GM23338 (cell line): ENCODE data around the gene MYL4. TPM values are rescaled to one million over a fixed set of nuclear protein-coding genes. Genes with fewer than 3 reads are reported as not detected.

Experiments used
- ATAC-seq: fragments of 200-7000 bp; cut with Tn5 transposase; 3 replicates; pipeline ENCODE4 v1.9.1; 2020
- DNase-seq: peaks from one replicate; pipeline ENCODE4 v3.0.0-alpha.2; 2015; ENCODE audit warnings: low spot score
- H2AFZ ChIP-seq: fragments of 200-600 bp; sonication (generic); 2 replicates; pipeline ENCODE4 v1.8.0; 2016; ENCODE audit warnings: antibody characterized with exemption, mild to moderate bottlenecking, moderate library complexity
- H3F3A ChIP-seq: fragments of 200-600 bp; sonication (generic); replicated peaks from 2 replicates; pipeline ENCODE4 v1.8.0; 2017; ENCODE audit warnings: antibody characterized with exemption, mixed run types, low read depth
- H3K27ac ChIP-seq: fragments of 200-600 bp; sonication (generic); 2 replicates; pipeline ENCODE4 v1.6.1; 2016; ENCODE audit warnings: low read depth
- H3K27me3 ChIP-seq: fragments of 200-600 bp; sonication (generic); 2 replicates; pipeline ENCODE4 v1.8.0; 2016; ENCODE audit warnings: mild to moderate bottlenecking, mixed run types, moderate library complexity; ENCODE audit not compliant: insufficient read depth
- H3K36me3 ChIP-seq: fragments of 200-600 bp; sonication (generic); 2 replicates; pipeline ENCODE4 v1.8.0; 2016; ENCODE audit warnings: mild to moderate bottlenecking; ENCODE audit not compliant: insufficient read depth
- H3K4me1 ChIP-seq: fragments of 200-600 bp; sonication (generic); 2 replicates; pipeline ENCODE4 v1.8.0; 2016; ENCODE audit warnings: mild to moderate bottlenecking, moderate library complexity; ENCODE audit not compliant: insufficient read depth
- H3K4me2 ChIP-seq: fragments of 200-600 bp; sonication (generic); 2 replicates; pipeline ENCODE4 v1.7.1; 2017; ENCODE audit warnings: mixed run types
- H3K4me3 ChIP-seq: fragments of 200-600 bp; sonication (generic); 2 replicates; pipeline ENCODE4 v1.6.1; 2016; ENCODE audit warnings: mixed run types
- H3K79me2 ChIP-seq: fragments of 200-600 bp; sonication (generic); replicated peaks from 2 replicates; pipeline ENCODE4 v1.8.0; 2017; ENCODE audit warnings: mild to moderate bottlenecking; ENCODE audit not compliant: insufficient read depth
- H3K9me2 ChIP-seq: fragments of 200-600 bp; sonication (generic); 2 replicates; pipeline ENCODE4 v1.8.0; 2017; ENCODE audit not compliant: insufficient read depth
- H4K20me1 ChIP-seq: fragments of 200-600 bp; sonication (generic); replicated peaks from 2 replicates; pipeline ENCODE4 v1.8.0; 2017; ENCODE audit warnings: mild to moderate bottlenecking; ENCODE audit not compliant: insufficient read depth
- H3K27ac Mint-ChIP-seq: 2 replicates; pipeline ENCODE4 v1.8.0; 2020; ENCODE audit warnings: inconsistent platforms, mild to moderate bottlenecking, moderate library complexity, mixed read lengths
- H3K27me3 Mint-ChIP-seq: 3 replicates; pipeline ENCODE4 v1.8.0; 2022; ENCODE audit warnings: low read depth, mild to moderate bottlenecking, moderate library complexity, mixed read lengths, inconsistent platforms; ENCODE audit not compliant: insufficient read depth, poor library complexity
- H3K36me3 Mint-ChIP-seq: 3 replicates; pipeline ENCODE4 v1.8.0; 2021; ENCODE audit warnings: low read depth, mild to moderate bottlenecking, inconsistent platforms, moderate library complexity, mixed read lengths
- H3K4me1 Mint-ChIP-seq: 3 replicates; pipeline ENCODE4 v1.8.0; 2020; ENCODE audit warnings: mild to moderate bottlenecking, inconsistent platforms, mixed read lengths
- H3K4me3 Mint-ChIP-seq: 3 replicates; pipeline ENCODE4 v1.8.0; 2021; ENCODE audit warnings: moderate library complexity, mild to moderate bottlenecking, inconsistent platforms, mixed read lengths
- H3K9me3 Mint-ChIP-seq: 3 replicates; pipeline ENCODE4 v1.8.0; 2020; ENCODE audit warnings: moderate library complexity, mild to moderate bottlenecking, inconsistent platforms, mixed read lengths
- EZH2phosphoT487 ChIP-seq: fragments of 200-600 bp; sonication (generic); IDR thresholded peaks from one replicate; pipeline ENCODE4 v1.8.1; 2018; ENCODE audit warnings: antibody characterized with exemption; ENCODE audit not compliant: unreplicated experiment
- NANOG ChIP-seq: IDR thresholded peaks from 2 replicates; pipeline ENCODE4 v1.6.1; 2016; ENCODE audit warnings: antibody characterized with exemption, borderline replicate concordance
- POLR2AphosphoS5 ChIP-seq: IDR thresholded peaks from 2 replicates; pipeline ENCODE4 v1.6.1; 2016; ENCODE audit warnings: antibody characterized with exemption, low read depth
- ZNF114 ChIP-seq: fragments of 250-450 bp; sonication (Bioruptor Pico); IDR thresholded peaks from 2 replicates; pipeline ENCODE4 v1.5.0; 2020; ENCODE audit warnings: mild to moderate bottlenecking, moderate library complexity
- polyA plus RNA-seq: library from polyadenylated mRNA; unstranded; fragments of >200 nt; fragmentation: Nextera tagmentation; extraction: Ambion mirVana; gene quantifications from 2 replicates; pipeline ENCODE4 v1.2.1, GENCODE V29; 2016
- total RNA-seq: library from RNA; depleted of rRNA; stranded (reverse); fragments of >200 nt; shearing (Covaris generic); gene quantifications from 2 replicates; pipeline ENCODE4 v1.2.3, GENCODE V29; 2014
- TF ChIP-seq, protein P1 (sequence below): fragments of 250-450 bp; sonication (Bioruptor Pico); IDR thresholded peaks from 2 replicates; pipeline ENCODE4 v1.5.0; 2020; ENCODE audit warnings: mild to moderate bottlenecking, moderate library complexity
- TF ChIP-seq, protein P2 (sequence below): IDR thresholded peaks from 2 replicates; pipeline ENCODE4 v1.6.1; 2016; ENCODE audit warnings: antibody characterized with exemption
- TF ChIP-seq, protein P3 (sequence below), 2 experiments: fragments of 200-600 bp in 1 of 2; sonication (generic) in 1 of 2; conservative IDR thresholded peaks; 2 replicates each; pipeline versions ENCODE4 v1.5.1 to v1.6.1; 2016 to 2017; ENCODE audit warnings: antibody characterized with exemption in 2 of 2, low read depth in 2 of 2, mild to moderate bottlenecking in 2 of 2, moderate library complexity in 1 of 2

MYL4 gene
- total and polyA plus RNA-seq, 2 experiments from 2014 or later = 0.44 TPM; not detected in 1

DNA sequence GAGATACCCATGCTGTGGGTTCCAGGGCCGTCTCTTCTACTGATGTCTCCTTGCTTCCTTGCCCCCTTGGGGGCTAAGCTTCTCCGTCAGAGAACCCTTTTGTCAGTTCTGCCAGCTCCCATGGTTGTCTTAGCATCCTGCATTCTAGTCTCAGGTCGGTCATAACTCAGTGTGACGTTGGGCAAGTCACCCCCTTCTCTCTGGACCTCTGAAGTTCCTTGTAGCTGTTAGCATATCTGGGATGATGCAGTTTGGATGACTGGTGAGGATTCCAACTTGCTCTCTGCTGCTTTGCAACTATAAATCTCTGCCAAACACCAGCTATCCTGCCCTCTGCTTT lies 8.9 kb upstream of the MYL4 start:
- no peak for ATAC-seq
- H3K9me2 ChIP-seq = no peaks in the 10 kb centered on the region
- H3K4me2 ChIP-seq = no peak overlapping the region
- no peaks in the 10 kb centered on the region for H3K9me3 Mint-ChIP-seq
- no peak overlapping the region for H2AFZ ChIP-seq
- no peaks in the 10 kb centered on the region for H3K36me3 ChIP-seq
- no peaks in the 10 kb centered on the region for H3K79me2 ChIP-seq
- H3K4me3 ChIP-seq = no peak overlapping the region
- H3K27me3 Mint-ChIP-seq = peaks cover 5% of the 10 kb centered on the region
- H3K27ac Mint-ChIP-seq = no peak overlapping the region
- H3F3A ChIP-seq = no peaks in the 10 kb centered on the region
- no peaks in the 10 kb centered on the region; the same call in 2 of the 3 replicates for H3K36me3 Mint-ChIP-seq
- no peak for DNase-seq
- TF ChIP-seq POLR2AphosphoS5 (no peak), ZNF114 (CRISPR knock-in tag) (no peak), EZH2phosphoT487 (no peak), NANOG (no peak)
- TF ChIP-seq, protein P1, sequence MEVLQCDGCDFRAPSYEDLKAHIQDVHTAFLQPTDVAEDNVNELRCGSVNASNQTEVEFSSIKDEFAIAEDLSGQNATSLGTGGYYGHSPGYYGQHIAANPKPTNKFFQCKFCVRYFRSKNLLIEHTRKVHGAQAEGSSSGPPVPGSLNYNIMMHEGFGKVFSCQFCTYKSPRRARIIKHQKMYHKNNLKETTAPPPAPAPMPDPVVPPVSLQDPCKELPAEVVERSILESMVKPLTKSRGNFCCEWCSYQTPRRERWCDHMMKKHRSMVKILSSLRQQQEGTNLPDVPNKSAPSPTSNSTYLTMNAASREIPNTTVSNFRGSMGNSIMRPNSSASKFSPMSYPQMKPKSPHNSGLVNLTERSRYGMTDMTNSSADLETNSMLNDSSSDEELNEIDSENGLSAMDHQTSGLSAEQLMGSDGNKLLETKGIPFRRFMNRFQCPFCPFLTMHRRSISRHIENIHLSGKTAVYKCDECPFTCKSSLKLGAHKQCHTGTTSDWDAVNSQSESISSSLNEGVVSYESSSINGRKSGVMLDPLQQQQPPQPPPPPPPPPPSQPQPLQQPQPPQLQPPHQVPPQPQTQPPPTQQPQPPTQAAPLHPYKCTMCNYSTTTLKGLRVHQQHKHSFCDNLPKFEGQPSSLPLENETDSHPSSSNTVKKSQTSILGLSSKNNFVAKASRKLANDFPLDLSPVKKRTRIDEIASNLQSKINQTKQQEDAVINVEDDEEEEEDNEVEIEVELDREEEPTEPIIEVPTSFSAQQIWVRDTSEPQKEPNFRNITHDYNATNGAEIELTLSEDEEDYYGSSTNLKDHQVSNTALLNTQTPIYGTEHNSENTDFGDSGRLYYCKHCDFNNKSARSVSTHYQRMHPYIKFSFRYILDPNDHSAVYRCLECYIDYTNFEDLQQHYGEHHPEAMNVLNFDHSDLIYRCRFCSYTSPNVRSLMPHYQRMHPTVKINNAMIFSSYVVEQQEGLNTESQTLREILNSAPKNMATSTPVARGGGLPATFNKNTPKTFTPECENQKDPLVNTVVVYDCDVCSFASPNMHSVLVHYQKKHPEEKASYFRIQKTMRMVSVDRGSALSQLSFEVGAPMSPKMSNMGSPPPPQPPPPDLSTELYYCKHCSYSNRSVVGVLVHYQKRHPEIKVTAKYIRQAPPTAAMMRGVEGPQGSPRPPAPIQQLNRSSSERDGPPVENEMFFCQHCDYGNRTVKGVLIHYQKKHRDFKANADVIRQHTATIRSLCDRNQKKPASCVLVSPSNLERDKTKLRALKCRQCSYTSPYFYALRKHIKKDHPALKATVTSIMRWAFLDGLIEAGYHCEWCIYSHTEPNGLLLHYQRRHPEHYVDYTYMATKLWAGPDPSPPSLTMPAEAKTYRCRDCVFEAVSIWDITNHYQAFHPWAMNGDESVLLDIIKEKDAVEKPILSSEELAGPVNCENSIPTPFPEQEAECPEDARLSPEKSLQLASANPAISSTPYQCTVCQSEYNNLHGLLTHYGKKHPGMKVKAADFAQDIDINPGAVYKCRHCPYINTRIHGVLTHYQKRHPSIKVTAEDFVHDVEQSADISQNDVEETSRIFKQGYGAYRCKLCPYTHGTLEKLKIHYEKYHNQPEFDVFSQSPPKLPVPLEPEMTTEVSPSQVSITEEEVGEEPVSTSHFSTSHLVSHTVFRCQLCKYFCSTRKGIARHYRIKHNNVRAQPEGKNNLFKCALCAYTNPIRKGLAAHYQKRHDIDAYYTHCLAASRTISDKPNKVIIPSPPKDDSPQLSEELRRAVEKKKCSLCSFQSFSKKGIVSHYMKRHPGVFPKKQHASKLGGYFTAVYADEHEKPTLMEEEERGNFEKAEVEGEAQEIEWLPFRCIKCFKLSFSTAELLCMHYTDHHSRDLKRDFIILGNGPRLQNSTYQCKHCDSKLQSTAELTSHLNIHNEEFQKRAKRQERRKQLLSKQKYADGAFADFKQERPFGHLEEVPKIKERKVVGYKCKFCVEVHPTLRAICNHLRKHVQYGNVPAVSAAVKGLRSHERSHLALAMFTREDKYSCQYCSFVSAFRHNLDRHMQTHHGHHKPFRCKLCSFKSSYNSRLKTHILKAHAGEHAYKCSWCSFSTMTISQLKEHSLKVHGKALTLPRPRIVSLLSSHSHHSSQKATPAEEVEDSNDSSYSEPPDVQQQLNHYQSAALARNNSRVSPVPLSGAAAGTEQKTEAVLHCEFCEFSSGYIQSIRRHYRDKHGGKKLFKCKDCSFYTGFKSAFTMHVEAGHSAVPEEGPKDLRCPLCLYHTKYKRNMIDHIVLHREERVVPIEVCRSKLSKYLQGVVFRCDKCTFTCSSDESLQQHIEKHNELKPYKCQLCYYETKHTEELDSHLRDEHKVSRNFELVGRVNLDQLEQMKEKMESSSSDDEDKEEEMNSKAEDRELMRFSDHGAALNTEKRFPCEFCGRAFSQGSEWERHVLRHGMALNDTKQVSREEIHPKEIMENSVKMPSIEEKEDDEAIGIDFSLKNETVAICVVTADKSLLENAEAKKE (CRISPR knock-in tag) = no peak
- TF ChIP-seq, protein P2, sequence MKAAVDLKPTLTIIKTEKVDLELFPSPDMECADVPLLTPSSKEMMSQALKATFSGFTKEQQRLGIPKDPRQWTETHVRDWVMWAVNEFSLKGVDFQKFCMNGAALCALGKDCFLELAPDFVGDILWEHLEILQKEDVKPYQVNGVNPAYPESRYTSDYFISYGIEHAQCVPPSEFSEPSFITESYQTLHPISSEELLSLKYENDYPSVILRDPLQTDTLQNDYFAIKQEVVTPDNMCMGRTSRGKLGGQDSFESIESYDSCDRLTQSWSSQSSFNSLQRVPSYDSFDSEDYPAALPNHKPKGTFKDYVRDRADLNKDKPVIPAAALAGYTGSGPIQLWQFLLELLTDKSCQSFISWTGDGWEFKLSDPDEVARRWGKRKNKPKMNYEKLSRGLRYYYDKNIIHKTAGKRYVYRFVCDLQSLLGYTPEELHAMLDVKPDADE = no peak
- TF ChIP-seq, protein P3, sequence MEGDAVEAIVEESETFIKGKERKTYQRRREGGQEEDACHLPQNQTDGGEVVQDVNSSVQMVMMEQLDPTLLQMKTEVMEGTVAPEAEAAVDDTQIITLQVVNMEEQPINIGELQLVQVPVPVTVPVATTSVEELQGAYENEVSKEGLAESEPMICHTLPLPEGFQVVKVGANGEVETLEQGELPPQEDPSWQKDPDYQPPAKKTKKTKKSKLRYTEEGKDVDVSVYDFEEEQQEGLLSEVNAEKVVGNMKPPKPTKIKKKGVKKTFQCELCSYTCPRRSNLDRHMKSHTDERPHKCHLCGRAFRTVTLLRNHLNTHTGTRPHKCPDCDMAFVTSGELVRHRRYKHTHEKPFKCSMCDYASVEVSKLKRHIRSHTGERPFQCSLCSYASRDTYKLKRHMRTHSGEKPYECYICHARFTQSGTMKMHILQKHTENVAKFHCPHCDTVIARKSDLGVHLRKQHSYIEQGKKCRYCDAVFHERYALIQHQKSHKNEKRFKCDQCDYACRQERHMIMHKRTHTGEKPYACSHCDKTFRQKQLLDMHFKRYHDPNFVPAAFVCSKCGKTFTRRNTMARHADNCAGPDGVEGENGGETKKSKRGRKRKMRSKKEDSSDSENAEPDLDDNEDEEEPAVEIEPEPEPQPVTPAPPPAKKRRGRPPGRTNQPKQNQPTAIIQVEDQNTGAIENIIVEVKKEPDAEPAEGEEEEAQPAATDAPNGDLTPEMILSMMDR (conservative IDR thresholded peaks at IDR 0.05; ENCODE audit: low read depth in 2 of 2) = no peak
- H3K27ac ChIP-seq = no peak overlapping the region
- no peak overlapping the region for H3K4me3 Mint-ChIP-seq
- H3K27me3 ChIP-seq = no peaks in the 10 kb centered on the region
- H3K4me1 Mint-ChIP-seq = peaks cover 8% of the 10 kb centered on the region; the same call in 2 of the 3 replicates
- H4K20me1 ChIP-seq = no peaks in the 10 kb centered on the region
- peaks cover 7% of the 10 kb centered on the region; the same call in 1 of the 2 replicates for H3K4me1 ChIP-seq
